ENCODE measurements around the gene MNS1. TPM values are rescaled to one million over a fixed set of nuclear protein-coding genes. Genes with fewer than 3 reads are reported as not detected.
"Not testable (repeated sequence)": the region's sequence is repeated elsewhere in the genome, so short reads cannot be mapped to it uniquely, and the experiment has no call there.

The MNS1 gene
- total RNA-seq, 2 experiments from 2014 or later, result 0.29 to 0.95 TPM

DNA sequence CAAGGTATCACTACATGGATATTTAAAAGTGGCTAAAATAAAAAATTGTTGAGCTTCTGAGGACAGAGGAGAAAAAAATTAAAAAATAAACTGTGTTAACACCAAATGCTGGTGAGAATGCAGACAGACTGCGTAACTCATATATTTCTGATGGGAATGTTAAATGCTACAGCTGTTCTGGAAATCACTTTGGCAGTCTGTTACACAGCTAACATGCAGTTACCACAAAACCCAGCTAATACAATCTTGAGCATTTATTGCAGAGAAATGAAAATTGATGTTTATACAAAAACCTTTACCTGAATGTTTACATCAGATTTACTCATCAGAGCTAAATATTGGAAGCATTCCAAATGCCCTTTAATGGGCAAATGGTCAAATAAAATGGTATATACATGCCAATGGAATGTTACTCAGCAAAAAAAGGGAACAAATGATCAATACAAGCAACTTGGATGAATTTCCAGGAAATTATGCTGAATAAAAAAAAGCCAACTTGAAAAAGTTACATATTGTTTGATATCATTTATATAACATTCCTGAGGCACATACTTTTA is 24.6 kb downstream of the MNS1 start:
- no peak for TF ChIP-seq CTCF (IDR thresholded peaks at IDR 0.05)
- intact Hi-C loops (cut with micrococcal nuclease), result no loop called here
- Mint-ChIP-seq H3K27me3 (peaks cover 3% of the 10 kb centered on the region), H3K4me1 (ENCODE audit: low read depth) (no peaks in the 10 kb centered on the region), H3K9me3 (peaks cover 4% of the 10 kb centered on the region), H3K27ac (no peak overlapping the region), H3K36me3 (ENCODE audit: low read depth) (no peaks in the 10 kb centered on the region), H3K4me3 (no peak overlapping the region)
- ChIA-PET CTCF (no interaction called here), POLR2A (no interaction called here)
- no peak for ATAC-seq
- no peak for DNase-seq

DNA sequence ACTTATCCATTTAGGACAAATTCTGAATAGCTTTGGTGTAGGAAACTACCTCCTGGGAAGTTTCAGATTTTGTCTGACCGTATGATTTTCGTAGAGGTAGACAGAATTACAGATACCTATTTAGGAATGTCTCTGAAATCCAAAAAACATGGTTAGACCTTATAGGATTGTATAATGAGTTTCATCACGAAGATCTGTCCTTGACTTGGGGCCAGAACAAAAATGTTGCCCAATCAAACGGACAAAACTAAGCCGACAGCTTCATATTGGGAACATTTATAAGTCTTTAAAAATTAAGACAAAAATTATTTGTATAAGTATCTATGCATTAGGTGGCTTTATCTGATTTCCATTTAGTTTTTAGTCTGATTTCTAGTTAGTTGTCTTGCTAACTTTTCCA is 32.6 kb downstream of the MNS1 start:
- Mint-ChIP-seq H3K4me3 (no peak overlapping the region), H3K27ac (no peak overlapping the region), H3K9me3 (no peaks in the 10 kb centered on the region), H3K36me3 (ENCODE audit: low read depth) (no peaks in the 10 kb centered on the region), H3K4me1 (ENCODE audit: low read depth) (no peaks in the 10 kb centered on the region), H3K27me3 (peaks cover 3% of the 10 kb centered on the region)
- CTCF ChIA-PET, result no interaction called here
- ATAC-seq, result no peak
- POLR2A ChIA-PET, result no interaction called here
- intact Hi-C loops (cut with micrococcal nuclease), result no loop called here
- DNase-seq, result no peak
- TF ChIP-seq CTCF (IDR thresholded peaks at IDR 0.05), result no peak

DNA sequence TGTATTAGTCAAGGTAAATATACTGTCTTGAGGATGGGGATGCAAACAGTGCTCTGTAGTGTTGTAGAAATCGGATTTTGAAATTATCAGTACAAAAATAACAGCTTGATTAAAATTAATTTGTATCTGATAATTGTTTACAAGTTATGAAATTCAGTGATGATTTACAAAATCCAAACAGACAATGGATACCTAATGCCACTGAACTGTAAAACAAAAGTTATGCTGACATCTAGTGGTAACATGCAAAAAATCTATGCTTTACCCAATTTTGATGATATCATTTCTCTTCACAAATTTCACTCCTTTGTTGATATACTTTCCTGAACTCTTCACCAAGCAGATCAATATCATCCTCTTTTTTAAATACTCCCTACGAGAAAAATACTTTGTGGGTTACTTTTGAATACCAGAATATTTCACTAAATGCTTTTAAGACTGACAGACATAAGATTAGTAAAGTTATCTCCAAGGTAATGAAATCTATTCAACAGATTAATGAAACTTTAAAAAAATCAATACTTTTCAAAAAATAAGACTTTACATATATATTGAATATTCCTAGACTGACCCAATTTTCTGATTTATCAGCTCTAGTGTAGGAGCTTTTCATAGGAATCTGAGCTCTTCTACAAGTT is 36.0 kb downstream of the MNS1 start:
- POLR2A ChIA-PET, result no interaction called here

DNA sequence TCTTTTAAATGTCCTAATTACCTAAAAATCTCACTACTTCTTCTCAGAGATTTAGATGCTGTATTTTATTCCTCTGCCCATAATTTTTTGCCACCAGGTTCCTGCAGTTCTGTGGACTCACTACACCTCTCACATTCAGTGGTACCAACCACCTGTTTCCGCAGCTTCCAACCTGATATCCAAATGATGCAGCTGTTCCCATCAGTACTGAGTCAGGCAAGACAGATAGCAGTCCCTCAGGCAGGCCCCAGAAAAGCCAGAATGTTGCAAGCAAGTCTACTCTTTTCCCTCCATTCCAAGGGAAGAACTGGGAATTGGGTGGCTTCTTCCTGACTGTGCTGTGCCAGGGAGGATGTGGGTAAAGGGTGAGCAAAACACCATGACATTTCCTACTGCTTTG is 39.0 kb downstream of the MNS1 start:
- no peak overlapping the region for H3K27ac Mint-ChIP-seq
- POLR2A ChIA-PET, result interaction anchor here (2.0 kb wide), 1 partner anchor 180 kb away, joined by 9 read pairs; no protein-coding TSS in a partner anchor
- H3K27me3 Mint-ChIP-seq, result peaks cover 2% of the 10 kb centered on the region
- no peak overlapping the region for H3K4me3 Mint-ChIP-seq
- CTCF ChIA-PET, result interaction anchor here (1.6 kb wide), 1 partner anchor 177 kb away, joined by 3 read pairs; no protein-coding TSS in a partner anchor
- H3K4me1 Mint-ChIP-seq (ENCODE audit: low read depth), result peaks cover 2% of the 10 kb centered on the region
- H3K9me3 Mint-ChIP-seq, result peaks cover 7% of the 10 kb centered on the region
- TF ChIP-seq CTCF (IDR thresholded peaks at IDR 0.05), result no peak
- intact Hi-C loops (cut with micrococcal nuclease), result loop anchor here (5.0 kb wide), 1 partner anchor 179 kb away; no protein-coding TSS in a partner anchor
- ATAC-seq, result no peak
- DNase-seq, result no peak
- H3K36me3 Mint-ChIP-seq (ENCODE audit: low read depth), result peaks cover 2% of the 10 kb centered on the region

More for the DNA sequence above, 36.0 kb downstream of the MNS1 start:
- Mint-ChIP-seq H3K27ac (no peak overlapping the region), H3K27me3 (peaks cover 2% of the 10 kb centered on the region), H3K4me1 (ENCODE audit: low read depth) (peaks cover 2% of the 10 kb centered on the region), H3K4me3 (no peak overlapping the region), H3K9me3 (peaks cover 7% of the 10 kb centered on the region), H3K36me3 (ENCODE audit: low read depth) (peaks cover 2% of the 10 kb centered on the region)
- DNase-seq (no peak), ATAC-seq (no peak)
- intact Hi-C loops (cut with micrococcal nuclease), result loop anchor here (5.0 kb wide), 1 partner anchor 182 kb away; no protein-coding TSS in a partner anchor
- TF ChIP-seq CTCF (IDR thresholded peaks at IDR 0.05), result peak; percentile 73
- CTCF ChIA-PET, result interaction anchor here (0.7 to 3.5 kb wide), 8 partner anchors 10 to 713 kb away, joined by 3 to 28 read pairs (median 3); no protein-coding TSS in a partner anchor

- H3K27me3 Mint-ChIP-seq, result peaks cover 2% of the 10 kb centered on the region
- H3K27ac Mint-ChIP-seq, result no peak overlapping the region
- H3K4me3 Mint-ChIP-seq, result no peak overlapping the region
- POLR2A ChIA-PET, result interaction anchor here (1.1 kb wide), 1 partner anchor 1208 kb away, joined by 3 read pairs; no protein-coding TSS in a partner anchor
- DNase-seq, result no peak
- H3K4me1 Mint-ChIP-seq (ENCODE audit: low read depth), result peaks cover 2% of the 10 kb centered on the region
- H3K36me3 Mint-ChIP-seq (ENCODE audit: low read depth), result peaks cover 2% of the 10 kb centered on the region
- TF ChIP-seq CTCF (IDR thresholded peaks at IDR 0.05), result no peak
- peaks cover 7% of the 10 kb centered on the region for H3K9me3 Mint-ChIP-seq
- intact Hi-C loops (cut with micrococcal nuclease), result loop anchor here (5.0 kb wide), 1 partner anchor 178 kb away; no protein-coding TSS in a partner anchor
- no peak for ATAC-seq
- CTCF ChIA-PET, result interaction anchor here (1.6 kb wide), 1 partner anchor 176 kb away, joined by 3 read pairs; no protein-coding TSS in a partner anchor
Observed at GRCh38 chr15:56425276-56425675, 39.7 kb downstream of the MNS1 start.

- POLR2A ChIA-PET; H3K27me3 Mint-ChIP-seq; H3K4me1 Mint-ChIP-seq (ENCODE audit: low read depth); ATAC-seq; H3K27ac Mint-ChIP-seq; H3K4me3 Mint-ChIP-seq; intact Hi-C loops (cut with micrococcal nuclease); CTCF ChIA-PET; DNase-seq; H3K9me3 Mint-ChIP-seq; H3K36me3 Mint-ChIP-seq (ENCODE audit: low read depth): not testable (repeated sequence)
Observed at GRCh38 chr15:56413114-56413733, 51.7 kb downstream of the MNS1 start.

Data from activated CD8-positive, alpha-beta T cell treated with anti-CD3 and anti-CD28 coated beads for 36 hours (primary cell).